HCT116 (cell line): ENCODE results near the gene CRY1.

Experiments
- CBX3 ChIP-seq: IDR thresholded peaks from 2 replicates; pipeline ENCODE4 v1.6.1; 2012; ENCODE audit warnings: low read depth
- CTCF ChIP-seq, 3 experiments: fragments of 200-600 bp in 1 of 3; sonication (generic) in 1 of 3; IDR thresholded peaks in 2 of 3; conservative IDR thresholded peaks in 1 of 3; 2 replicates each; pipeline ENCODE4 v1.5.1; 2012 to 2017; ENCODE audit warnings: low read depth in 2 of 3, low read length in 2 of 3, antibody characterized with exemption in 1 of 3, borderline replicate concordance in 1 of 3, control low read depth in 1 of 3, mild to moderate bottlenecking in 1 of 3, mixed read lengths in 1 of 3, mixed run types in 1 of 3, moderate library complexity in 1 of 3; ENCODE audit not compliant: insufficient read depth in 1 of 3
- ELF1 ChIP-seq: IDR thresholded peaks from 2 replicates; pipeline ENCODE4 v1.6.1; 2012; ENCODE audit warnings: low read depth, borderline replicate concordance
- EZH2 ChIP-seq: fragments of 200-600 bp; sonication (generic); IDR thresholded peaks from 2 replicates; pipeline ENCODE4 v1.6.1; 2017; ENCODE audit warnings: antibody characterized with exemption, mixed run types
- EZH2phosphoT487 ChIP-seq: fragments of 200-600 bp; IDR thresholded peaks from 2 replicates; pipeline ENCODE4 v1.6.1; 2018; ENCODE audit warnings: antibody characterized with exemption, borderline replicate concordance
- FOSL1 ChIP-seq: IDR thresholded peaks from 2 replicates; pipeline ENCODE4 v1.6.1; 2012; ENCODE audit warnings: low read depth
- POLR2A ChIP-seq: IDR thresholded peaks from 2 replicates; pipeline ENCODE4 v1.7.0; 2011; ENCODE audit warnings: borderline replicate concordance; ENCODE audit not compliant: insufficient read depth, insufficient read length; ENCODE audit errors: extremely low read depth
- POLR2AphosphoS5 ChIP-seq: IDR thresholded peaks from 2 replicates; pipeline ENCODE4 v1.6.1; 2011; ENCODE audit warnings: mild to moderate bottlenecking, low read depth, low read length, moderate library complexity
- TF ChIP-seq, protein P1 (sequence below): IDR thresholded peaks from 2 replicates; pipeline ENCODE4 v1.6.1; 2011; ENCODE audit warnings: mild to moderate bottlenecking, low read length, moderate library complexity; ENCODE audit not compliant: insufficient replicate concordance; ENCODE audit errors: extremely low read depth

DNA sequence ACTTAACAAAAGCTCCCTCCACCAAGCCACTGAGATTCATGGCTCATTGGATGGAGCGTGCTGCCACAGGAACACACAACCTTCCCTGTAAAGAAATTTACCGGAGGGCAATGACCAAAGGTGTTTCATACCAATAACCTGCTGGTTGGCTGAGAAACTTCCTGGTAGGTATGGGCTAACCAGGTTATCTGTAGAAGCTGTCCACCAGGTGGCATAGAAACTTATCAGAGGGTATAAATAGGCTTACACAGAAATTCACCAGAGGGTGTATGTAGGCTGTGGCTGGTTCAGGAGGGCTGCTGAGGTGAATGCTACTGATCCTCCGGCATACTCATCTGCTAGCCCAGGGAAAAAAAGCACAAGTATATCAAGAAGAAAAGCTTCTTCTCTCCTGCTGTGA lies 79.3 kb downstream of the CRY1 start:
- TF ChIP-seq CBX3: no peak
- no peak for TF ChIP-seq POLR2AphosphoS5
- no peak for TF ChIP-seq POLR2A
- peak; percentile 53 to 61 (median 57); a peak in 5 of 6 replicates for TF ChIP-seq CTCF (IDR thresholded peaks at IDR 0.05 in 2 of 3, conservative IDR thresholded peaks at IDR 0.05 in 1 of 3; ENCODE audit: borderline replicate concordance in 1 of 3, insufficient read depth in 1 of 3, low read depth in 2 of 3, low read length in 2 of 3)
- no peak for TF ChIP-seq FOSL1
- no peak for TF ChIP-seq EZH2
- TF ChIP-seq, protein P1, sequence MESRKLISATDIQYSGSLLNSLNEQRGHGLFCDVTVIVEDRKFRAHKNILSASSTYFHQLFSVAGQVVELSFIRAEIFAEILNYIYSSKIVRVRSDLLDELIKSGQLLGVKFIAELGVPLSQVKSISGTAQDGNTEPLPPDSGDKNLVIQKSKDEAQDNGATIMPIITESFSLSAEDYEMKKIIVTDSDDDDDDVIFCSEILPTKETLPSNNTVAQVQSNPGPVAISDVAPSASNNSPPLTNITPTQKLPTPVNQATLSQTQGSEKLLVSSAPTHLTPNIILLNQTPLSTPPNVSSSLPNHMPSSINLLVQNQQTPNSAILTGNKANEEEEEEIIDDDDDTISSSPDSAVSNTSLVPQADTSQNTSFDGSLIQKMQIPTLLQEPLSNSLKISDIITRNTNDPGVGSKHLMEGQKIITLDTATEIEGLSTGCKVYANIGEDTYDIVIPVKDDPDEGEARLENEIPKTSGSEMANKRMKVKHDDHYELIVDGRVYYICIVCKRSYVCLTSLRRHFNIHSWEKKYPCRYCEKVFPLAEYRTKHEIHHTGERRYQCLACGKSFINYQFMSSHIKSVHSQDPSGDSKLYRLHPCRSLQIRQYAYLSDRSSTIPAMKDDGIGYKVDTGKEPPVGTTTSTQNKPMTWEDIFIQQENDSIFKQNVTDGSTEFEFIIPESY: no peak
- TF ChIP-seq ELF1: no peak
- TF ChIP-seq EZH2phosphoT487: no peak
